Bone marrow (tissue), 2 donors: ENCODE results near the gene MGAT4A.
A peak's percentile ranks its signal among the peaks of the same experiment; 100 is the strongest.

ENCODE experiments used
- DNase-seq, 2 donors: peaks; one replicate each; lab custom pipeline; 2025; lab: John Stamatoyannopoulos, UW

MGAT4A gene

GRCh38 chr2:98658816-98659490 lies 72.0 kb downstream of the MGAT4A start:
- DNase-seq = no peak

GRCh38 chr2:98656800-98657199 lies 74.1 kb downstream of the MGAT4A start:
- no peak for DNase-seq

- peak in 1 of 2 donors; percentile 1 for DNase-seq
Measured at GRCh38 chr2:98654699-98655495, 76.0 kb downstream of the MGAT4A start.

- no peak for DNase-seq
Measured at GRCh38 chr2:98650998-98651397, 79.9 kb downstream of the MGAT4A start.

GRCh38 chr2:98649992-98650375 lies 80.9 kb downstream of the MGAT4A start:
- DNase-seq = no peak

GRCh38 chr2:98649135-98649991 lies 81.6 kb downstream of the MGAT4A start:
- DNase-seq = peak; percentile 41 to 88

- no peak for DNase-seq
Measured at GRCh38 chr2:98648451-98648850, 82.5 kb downstream of the MGAT4A start.

GRCh38 chr2:98647636-98648035 lies 83.3 kb downstream of the MGAT4A start:
- DNase-seq = no peak

- no peak for DNase-seq
Measured at GRCh38 chr2:98643496-98644100, 87.3 kb downstream of the MGAT4A start.

- no peak for DNase-seq
Measured at GRCh38 chr2:98637401-98638147, 93.4 kb downstream of the MGAT4A start.

GRCh38 chr2:98634406-98635092 lies 96.4 kb downstream of the MGAT4A start:
- no peak for DNase-seq

- no peak for DNase-seq
Measured at GRCh38 chr2:98632351-98632750, 98.6 kb downstream of the MGAT4A start.

GRCh38 chr2:98623657-98624056 lies 107.3 kb downstream of the MGAT4A start:
- no peak for DNase-seq

- DNase-seq = no peak
Measured at GRCh38 chr2:98617149-98617548, 113.8 kb downstream of the MGAT4A start.

GRCh38 chr2:98615481-98615880 lies 115.5 kb downstream of the MGAT4A start:
- no peak for DNase-seq

- no peak for DNase-seq
Measured at GRCh38 chr2:98614024-98614739, 116.8 kb downstream of the MGAT4A start.

- peak in 1 of 2 donors; percentile 57 for DNase-seq
Measured at GRCh38 chr2:98608962-98609604, 121.8 kb downstream of the MGAT4A start.

GRCh38 chr2:98608116-98608961 lies 122.6 kb downstream of the MGAT4A start, which contains the start of the genes COA5 and UNC50:
COA5 (minus strand) TSS chr2:98608512; CDS start chr2:98608405, 107 bp downstream.
UNC50 (plus strand) TSS chr2:98608589; CDS start chr2:98609760, 1,171 bp downstream.
- DNase-seq = peak; percentile 71 to 77
